ENCODE data around the gene JPT2. TPM values are rescaled to one million over a fixed set of nuclear protein-coding genes. Genes with fewer than 3 reads are reported as not detected.

The JPT2 gene
- total RNA-seq, 2 donors from 2014 or later: 54.1 to 62.7 TPM

DNA sequence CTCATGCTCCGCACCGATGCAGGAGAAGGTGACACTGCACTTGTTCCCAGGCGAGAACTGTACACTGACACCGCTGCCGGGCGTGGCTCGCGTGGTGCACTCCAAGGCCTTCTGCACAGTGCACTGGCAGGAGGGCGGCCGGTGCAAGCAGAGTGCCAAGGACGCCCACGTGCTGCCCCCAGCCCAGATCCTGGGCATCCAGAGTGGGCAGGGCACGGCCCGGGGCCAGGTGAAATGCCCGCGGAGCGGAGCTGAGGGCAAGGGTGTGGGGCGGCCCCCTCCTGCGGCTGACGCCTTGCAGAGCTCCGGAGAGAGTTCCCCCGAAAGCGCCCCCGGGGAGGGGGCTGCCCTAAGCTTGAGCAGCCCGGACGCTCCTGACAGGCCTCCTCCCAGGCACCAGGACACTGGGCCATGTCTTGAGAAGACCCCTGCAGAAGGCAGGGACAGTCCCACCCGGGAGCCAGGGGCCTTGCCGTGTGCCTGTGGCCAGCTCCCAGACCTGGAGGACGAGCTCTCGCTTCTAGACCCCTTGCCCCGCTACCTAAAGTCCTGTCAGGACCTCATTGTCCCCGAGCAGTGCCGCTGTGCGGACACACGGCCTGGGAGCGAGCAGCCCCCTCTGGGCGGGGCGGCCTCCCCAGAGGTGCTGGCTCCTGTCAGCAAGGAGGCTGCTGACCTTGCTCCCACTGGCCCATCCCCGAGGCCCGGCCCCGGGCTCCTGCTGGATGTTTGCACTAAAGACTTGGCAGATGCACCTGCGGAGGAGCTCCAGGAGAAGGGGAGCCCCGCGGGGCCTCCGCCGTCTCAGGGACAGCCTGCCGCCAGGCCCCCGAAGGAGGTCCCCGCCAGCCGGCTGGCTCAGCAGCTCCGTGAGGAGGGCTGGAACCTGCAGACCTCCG is 21.9 kb upstream of the JPT2 start:
- Mint-ChIP-seq H3K27me3 (ENCODE audit: low read depth) (no peaks in the 10 kb centered on the region), H3K36me3 (ENCODE audit: insufficient read depth in 2 of 2) (peaks cover 3 to 18% of the 10 kb centered on the region in 2 donors), H3K4me3 (no peak overlapping the region), H3K27ac (no peak overlapping the region), H3K9me3 (no peaks in the 10 kb centered on the region), H3K4me1 (ENCODE audit: low read depth) (no peaks in the 10 kb centered on the region)
- DNase-seq (no peak), ATAC-seq (replicated peaks in 1 of 2) (no peak)

DNA sequence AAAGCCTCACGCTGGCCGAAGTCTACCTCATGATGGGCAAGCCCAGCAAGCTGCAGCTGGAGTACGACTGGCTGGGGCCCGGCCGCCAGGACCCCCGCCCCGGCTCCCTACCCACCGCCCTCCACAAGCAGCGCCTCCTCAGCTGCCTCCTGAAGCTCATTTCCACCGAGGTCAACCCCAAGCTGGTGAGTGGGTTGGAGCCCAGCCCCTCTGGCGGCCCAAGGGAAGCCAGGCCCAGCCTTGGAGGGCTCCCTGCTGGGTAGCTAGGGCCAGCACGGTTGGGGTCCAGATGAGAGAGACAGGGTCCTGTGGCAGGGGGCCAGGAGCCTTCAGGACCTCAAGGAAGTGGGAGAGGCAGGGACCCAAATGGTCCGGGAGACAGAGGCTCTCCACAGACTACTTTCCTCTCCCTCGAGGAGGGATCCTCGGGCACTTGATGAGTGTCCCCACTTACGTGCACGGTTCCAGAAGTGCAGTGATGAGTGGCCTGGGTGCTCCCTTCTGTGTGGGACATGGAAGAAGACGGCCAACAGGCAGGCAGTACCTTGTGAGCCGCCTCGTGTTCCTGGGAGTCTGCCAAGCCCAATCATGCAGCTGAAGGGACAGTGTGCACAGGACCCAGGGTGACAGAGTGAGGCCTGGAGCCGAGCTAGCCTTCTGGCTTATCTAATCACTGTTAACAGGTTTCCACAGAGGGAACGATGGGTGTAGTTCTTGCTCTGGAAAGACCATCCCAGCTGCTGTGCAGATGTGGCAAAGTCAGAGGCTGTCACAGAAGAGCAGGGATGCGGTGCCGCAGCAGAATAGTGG is 21.1 kb upstream of the JPT2 start:
- no peak for DNase-seq
- peaks cover 1 to 11% of the 10 kb centered on the region in 2 donors for H3K36me3 Mint-ChIP-seq (ENCODE audit: insufficient read depth in 2 of 2)
- H3K4me3 Mint-ChIP-seq: no peak overlapping the region
- no peaks in the 10 kb centered on the region for H3K4me1 Mint-ChIP-seq (ENCODE audit: low read depth)
- H3K27me3 Mint-ChIP-seq (ENCODE audit: low read depth): no peaks in the 10 kb centered on the region
- ATAC-seq (replicated peaks in 1 of 2): no peak
- H3K27ac Mint-ChIP-seq: no peak overlapping the region
- no peaks in the 10 kb centered on the region for H3K9me3 Mint-ChIP-seq

DNA sequence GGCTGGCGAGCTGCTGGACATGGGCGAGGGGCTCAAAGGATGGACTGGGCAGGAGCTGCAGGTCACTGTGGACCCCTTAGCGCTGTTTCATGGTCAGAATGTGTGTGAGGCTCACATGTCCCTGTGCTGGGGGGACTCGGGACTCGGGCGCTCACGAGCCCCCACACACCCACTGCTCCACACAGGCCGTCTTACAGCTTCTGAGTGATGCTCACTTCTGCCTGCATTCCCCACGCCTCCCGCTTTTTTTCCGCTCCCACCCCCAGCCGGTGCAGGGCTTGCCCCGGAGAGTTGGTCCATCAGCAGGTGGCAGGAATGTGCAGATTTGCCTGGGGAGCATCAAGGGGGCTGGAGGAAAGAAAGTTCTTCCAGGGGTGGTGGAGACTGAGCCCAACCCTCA is 20.2 kb upstream of the JPT2 start:
- Mint-ChIP-seq H3K36me3 (ENCODE audit: insufficient read depth in 2 of 2) (peaks cover 1 to 10% of the 10 kb centered on the region in 2 donors), H3K4me1 (ENCODE audit: low read depth) (no peaks in the 10 kb centered on the region), H3K27ac (no peak overlapping the region), H3K4me3 (no peak overlapping the region), H3K9me3 (no peaks in the 10 kb centered on the region), H3K27me3 (ENCODE audit: low read depth) (no peaks in the 10 kb centered on the region)
- no peak for ATAC-seq (replicated peaks in 1 of 2)
- DNase-seq: no peak

DNA sequence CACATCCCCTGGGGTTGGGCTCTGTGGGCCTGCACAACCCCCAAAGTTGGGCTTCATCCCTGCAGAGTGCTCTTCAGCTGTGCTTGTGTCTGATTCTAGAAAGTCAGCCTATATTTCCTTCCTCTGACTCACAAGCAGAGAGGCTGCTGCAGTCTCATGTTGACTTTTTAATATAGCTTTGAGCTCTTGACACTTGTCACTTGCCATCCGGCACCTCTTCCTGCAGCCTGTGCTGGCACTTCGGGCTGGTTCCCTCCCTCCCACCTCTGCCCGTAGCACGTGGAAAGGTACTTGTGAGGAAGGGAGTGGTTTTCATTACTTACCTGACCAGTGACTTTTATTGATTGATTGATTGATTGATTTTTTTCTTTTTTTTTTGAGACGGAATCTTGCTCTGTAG is 19.0 kb upstream of the JPT2 start:
- ATAC-seq (replicated peaks in 1 of 2): no peak
- H3K36me3 Mint-ChIP-seq (ENCODE audit: insufficient read depth in 2 of 2): peaks cover 1 to 11% of the 10 kb centered on the region in 2 donors

DNA sequence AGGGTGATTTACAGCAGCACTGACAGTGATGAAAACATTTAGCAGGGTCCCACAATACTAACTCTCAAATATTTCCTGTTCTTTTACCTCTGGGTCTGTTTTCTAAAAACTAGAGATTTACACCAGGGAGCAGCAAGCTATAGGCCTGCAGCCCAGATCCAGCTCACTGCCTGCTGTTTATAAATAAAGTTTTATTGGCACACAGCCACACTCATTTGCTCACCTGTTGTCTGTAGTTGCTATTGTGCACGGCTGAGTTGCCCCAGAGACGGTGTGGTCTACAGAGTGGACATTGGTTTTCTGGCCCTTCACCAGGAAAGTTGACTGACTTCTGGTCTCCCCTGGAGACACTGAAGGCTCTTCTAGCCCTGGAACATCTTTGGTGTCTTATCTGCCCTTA is 16.3 kb upstream of the JPT2 start:
- no peak for DNase-seq
- Mint-ChIP-seq H3K27me3 (ENCODE audit: low read depth) (no peaks in the 10 kb centered on the region), H3K9me3 (no peaks in the 10 kb centered on the region), H3K4me3 (no peak overlapping the region), H3K27ac (no peak overlapping the region), H3K36me3 (ENCODE audit: insufficient read depth in 2 of 2) (peaks cover 0 to 3% of the 10 kb centered on the region in 2 donors), H3K4me1 (ENCODE audit: low read depth) (no peaks in the 10 kb centered on the region)
- ATAC-seq (replicated peaks in 1 of 2): no peak

More for the DNA sequence above, 19.0 kb upstream of the JPT2 start:
- Mint-ChIP-seq H3K27ac (no peak overlapping the region), H3K27me3 (ENCODE audit: low read depth) (no peaks in the 10 kb centered on the region), H3K4me1 (ENCODE audit: low read depth) (no peaks in the 10 kb centered on the region), H3K4me3 (no peak overlapping the region), H3K9me3 (no peaks in the 10 kb centered on the region)
- DNase-seq: no peak

DNA sequence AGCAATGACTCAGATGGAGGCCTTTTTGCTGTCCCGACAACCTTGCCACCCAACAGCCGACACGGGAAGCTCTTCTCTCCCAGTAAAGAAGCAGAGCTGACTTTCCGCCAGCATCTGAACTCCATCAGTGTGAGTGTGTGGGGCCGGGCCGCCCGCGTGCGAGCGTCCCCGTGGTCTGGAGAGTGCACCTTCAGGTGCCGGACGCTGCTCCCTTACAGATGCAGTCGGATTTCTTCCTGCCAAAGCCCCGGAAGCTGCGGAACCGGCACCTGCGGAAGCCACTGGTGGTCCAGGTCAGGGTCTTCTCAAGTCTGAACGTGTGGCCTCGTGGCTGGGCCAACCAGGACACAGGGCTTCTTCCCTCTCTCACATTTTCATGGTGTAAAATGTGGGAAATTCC is 15.5 kb upstream of the JPT2 start:
- Mint-ChIP-seq H3K27ac (no peak overlapping the region), H3K36me3 (ENCODE audit: insufficient read depth in 2 of 2) (peaks cover 0 to 3% of the 10 kb centered on the region in 2 donors), H3K4me3 (no peak overlapping the region), H3K9me3 (no peaks in the 10 kb centered on the region), H3K4me1 (ENCODE audit: low read depth) (no peaks in the 10 kb centered on the region), H3K27me3 (ENCODE audit: low read depth) (no peaks in the 10 kb centered on the region)
- ATAC-seq (replicated peaks in 1 of 2) (no peak), DNase-seq (no peak)

DNA sequence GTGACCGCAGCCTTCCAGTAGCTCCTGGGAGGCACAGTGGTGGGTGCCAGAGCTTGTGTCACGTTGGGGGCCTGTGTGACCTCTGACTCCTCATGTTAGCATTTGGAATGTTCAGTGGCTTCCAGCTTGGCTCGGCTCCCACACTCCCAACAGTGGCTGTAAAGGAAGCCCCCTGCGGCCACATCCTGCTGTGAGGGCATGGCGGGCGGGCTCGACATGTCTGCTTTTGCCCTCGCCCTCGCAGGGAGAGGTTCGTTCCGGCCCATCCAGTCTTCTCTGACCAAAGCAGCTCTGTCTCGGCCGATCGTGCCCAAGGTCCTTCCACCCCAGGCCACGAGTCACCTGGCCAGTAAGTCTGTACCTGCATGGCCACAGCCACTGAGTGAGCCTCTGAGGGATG is 12.2 kb upstream of the JPT2 start:
- no peaks in the 10 kb centered on the region for H3K27me3 Mint-ChIP-seq (ENCODE audit: low read depth)
- DNase-seq: no peak
- H3K27ac Mint-ChIP-seq: no peak overlapping the region
- no peak for ATAC-seq (replicated peaks in 1 of 2)
- no peaks in the 10 kb centered on the region for H3K4me1 Mint-ChIP-seq (ENCODE audit: low read depth)
- H3K9me3 Mint-ChIP-seq: no peaks in the 10 kb centered on the region
- H3K36me3 Mint-ChIP-seq (ENCODE audit: insufficient read depth in 2 of 2): peaks cover 0 to 6% of the 10 kb centered on the region in 2 donors
- H3K4me3 Mint-ChIP-seq: no peak overlapping the region

DNA sequence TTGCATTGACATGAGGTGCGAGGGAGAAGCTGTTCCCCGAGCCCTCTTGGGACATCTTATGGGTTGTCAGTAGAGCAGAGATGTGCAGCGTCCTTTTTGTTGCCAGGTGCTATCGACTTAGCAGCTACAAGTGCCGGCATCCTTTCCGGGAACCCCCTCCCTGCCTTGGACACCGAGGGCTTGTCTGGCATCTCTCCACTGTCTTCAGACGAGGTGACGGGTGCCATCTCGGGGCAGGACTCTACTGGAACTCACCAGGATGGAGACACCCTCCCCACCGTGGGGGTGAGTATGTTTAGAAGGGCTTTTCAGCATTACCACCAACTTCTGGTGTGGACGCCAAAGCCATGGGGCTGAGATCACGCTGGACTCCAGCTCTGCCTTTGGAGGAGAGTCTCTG is 11.8 kb upstream of the JPT2 start:
- H3K4me1 Mint-ChIP-seq (ENCODE audit: low read depth): no peaks in the 10 kb centered on the region
- no peak for ATAC-seq (replicated peaks in 1 of 2)
- no peaks in the 10 kb centered on the region for H3K27me3 Mint-ChIP-seq (ENCODE audit: low read depth)
- H3K27ac Mint-ChIP-seq: no peak overlapping the region
- no peak overlapping the region for H3K4me3 Mint-ChIP-seq
- H3K9me3 Mint-ChIP-seq: no peaks in the 10 kb centered on the region
- no peak for DNase-seq
- peaks cover 0 to 6% of the 10 kb centered on the region in 2 donors for H3K36me3 Mint-ChIP-seq (ENCODE audit: insufficient read depth in 2 of 2)

DNA sequence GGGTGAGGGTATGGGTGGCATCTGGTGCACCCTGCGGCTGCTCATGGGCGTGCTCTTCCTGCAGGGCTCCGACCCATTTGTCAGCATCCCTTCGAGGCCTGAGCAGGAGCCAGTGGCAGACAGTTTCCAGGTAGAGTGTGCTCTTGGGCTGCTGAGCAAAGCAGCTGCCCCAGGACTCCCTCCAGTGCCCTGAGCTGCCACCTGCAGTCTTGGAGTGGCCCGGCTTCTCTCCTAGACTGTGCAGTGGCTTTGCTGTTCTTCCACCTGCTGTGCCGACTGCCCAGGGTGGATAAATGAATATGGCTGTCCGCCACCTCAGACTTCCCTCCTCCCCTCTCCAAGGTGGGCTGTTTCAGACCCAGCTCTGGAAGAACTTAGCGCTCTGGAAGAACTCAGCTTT is 10.8 kb upstream of the JPT2 start:
- DNase-seq (no peak), ATAC-seq (replicated peaks in 1 of 2) (no peak)
- Mint-ChIP-seq H3K4me3 (no peak overlapping the region), H3K9me3 (no peaks in the 10 kb centered on the region), H3K27me3 (ENCODE audit: low read depth) (no peaks in the 10 kb centered on the region), H3K36me3 (ENCODE audit: insufficient read depth in 2 of 2) (peaks cover 0 to 6% of the 10 kb centered on the region in 2 donors), H3K27ac (no peak overlapping the region), H3K4me1 (ENCODE audit: low read depth) (no peaks in the 10 kb centered on the region)

DNA sequence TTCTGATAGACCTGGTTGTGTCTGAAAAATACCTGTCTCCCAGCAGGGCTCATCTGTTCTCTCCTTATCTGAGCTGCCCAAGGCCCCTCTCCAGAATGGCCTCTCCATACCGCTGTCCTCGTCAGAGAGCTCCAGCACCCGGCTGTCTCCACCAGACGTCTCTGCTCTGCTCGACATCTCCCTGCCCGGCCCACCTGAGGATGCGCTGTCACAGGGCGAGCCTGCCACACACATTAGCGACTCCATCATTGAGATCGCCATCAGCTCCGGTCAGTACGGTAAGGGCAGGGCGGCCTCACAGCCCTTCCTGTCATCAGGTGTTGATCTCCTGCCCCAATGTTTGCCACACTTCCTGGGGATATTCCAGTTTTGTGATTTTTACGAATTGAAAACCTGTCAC is 10.2 kb upstream of the JPT2 start:
- Mint-ChIP-seq H3K27ac (no peak overlapping the region), H3K9me3 (no peaks in the 10 kb centered on the region), H3K36me3 (ENCODE audit: insufficient read depth in 2 of 2) (peaks cover 2 to 8% of the 10 kb centered on the region in 2 donors), H3K4me3 (no peak overlapping the region), H3K4me1 (ENCODE audit: low read depth) (no peaks in the 10 kb centered on the region), H3K27me3 (ENCODE audit: low read depth) (no peaks in the 10 kb centered on the region)
- DNase-seq (no peak), ATAC-seq (replicated peaks in 1 of 2) (no peak)

DNA sequence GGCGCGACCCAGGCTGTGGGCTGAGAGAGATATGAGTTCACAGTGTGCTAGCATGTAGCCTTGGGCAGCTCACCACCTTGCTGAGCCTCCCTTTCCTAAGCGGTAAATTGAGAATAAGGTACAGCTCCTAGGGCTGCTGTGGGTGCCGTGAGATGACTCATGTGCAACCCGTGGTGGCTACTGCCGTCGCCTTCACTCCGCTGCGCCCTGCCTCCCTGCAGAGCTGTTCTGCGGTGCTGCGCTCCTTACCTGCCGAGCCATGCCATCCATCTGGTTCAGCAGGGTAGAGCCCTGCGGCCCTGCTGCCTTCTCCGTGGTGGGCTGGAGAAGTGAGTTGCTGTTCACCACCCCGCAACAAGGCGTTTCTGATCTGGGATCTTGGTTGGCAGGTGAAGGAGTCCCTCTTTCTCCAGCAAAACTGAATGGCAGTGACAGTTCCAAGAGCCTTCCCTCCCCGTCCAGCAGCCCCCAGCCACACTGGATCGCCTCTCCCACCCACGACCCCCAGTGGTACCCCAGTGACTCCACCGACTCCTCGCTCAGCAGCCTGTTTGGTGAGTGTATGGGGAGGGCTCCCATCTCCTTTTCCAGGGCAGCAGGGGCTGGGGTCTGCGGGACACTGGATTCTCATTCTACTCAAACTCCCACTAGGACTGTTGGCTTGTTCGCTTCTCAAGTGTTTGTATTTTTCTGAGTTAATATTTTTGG is 9.3 kb upstream of the JPT2 start:
- Mint-ChIP-seq H3K36me3 (ENCODE audit: insufficient read depth in 2 of 2) (peaks cover 2 to 11% of the 10 kb centered on the region in 2 donors), H3K4me3 (no peak overlapping the region), H3K4me1 (ENCODE audit: low read depth) (no peaks in the 10 kb centered on the region), H3K9me3 (no peaks in the 10 kb centered on the region), H3K27ac (no peak overlapping the region), H3K27me3 (ENCODE audit: low read depth) (no peaks in the 10 kb centered on the region)
- no peak for ATAC-seq (replicated peaks in 1 of 2)
- DNase-seq: no peak

DNA sequence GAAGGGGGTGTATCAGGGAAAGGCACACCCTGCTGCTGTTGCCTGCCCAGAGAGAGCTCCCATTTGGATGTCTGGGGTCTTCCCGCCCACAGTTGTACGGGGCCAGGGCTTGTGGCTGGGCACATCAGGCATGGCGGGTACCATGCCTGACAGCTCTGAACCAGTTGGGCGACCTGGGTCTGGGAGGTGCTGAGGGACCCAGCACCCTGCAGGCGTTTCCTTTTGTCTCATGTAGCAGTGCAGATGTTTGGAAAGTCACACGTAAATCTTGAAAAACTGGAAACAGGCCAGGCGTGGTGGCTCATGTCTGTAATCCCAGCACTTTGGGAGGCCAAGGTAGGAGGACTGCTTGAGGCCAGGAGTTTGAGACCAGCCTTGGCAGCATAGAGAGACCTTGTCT is 8.4 kb upstream of the JPT2 start:
- no peak overlapping the region for H3K27ac Mint-ChIP-seq
- H3K4me1 Mint-ChIP-seq (ENCODE audit: low read depth): no peaks in the 10 kb centered on the region
- no peak for ATAC-seq (replicated peaks in 1 of 2)
- H3K9me3 Mint-ChIP-seq: no peaks in the 10 kb centered on the region
- no peaks in the 10 kb centered on the region for H3K27me3 Mint-ChIP-seq (ENCODE audit: low read depth)
- H3K4me3 Mint-ChIP-seq: no peak overlapping the region
- DNase-seq: no peak
- H3K36me3 Mint-ChIP-seq (ENCODE audit: insufficient read depth in 2 of 2): peaks cover 2 to 11% of the 10 kb centered on the region in 2 donors

DNA sequence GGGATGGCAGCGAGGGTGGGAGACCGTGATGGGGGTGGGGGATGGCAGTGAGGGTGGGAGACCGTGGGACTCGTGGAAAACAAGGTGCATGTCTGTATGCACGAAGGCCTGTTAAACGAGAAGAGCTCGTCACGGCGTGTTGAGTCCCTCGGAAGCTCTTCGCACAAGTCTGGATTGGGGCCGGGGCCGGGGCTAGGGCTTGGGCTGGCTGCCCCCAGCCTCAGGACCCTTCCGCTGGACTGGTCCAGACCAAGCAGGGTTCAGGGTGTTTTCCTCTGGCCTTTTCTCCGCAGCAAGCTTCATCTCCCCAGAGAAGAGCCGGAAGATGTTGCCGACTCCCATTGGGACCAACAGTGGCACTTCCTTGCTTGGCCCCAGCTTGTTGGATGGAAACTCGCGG is 7.7 kb upstream of the JPT2 start:
- Mint-ChIP-seq H3K4me1 (ENCODE audit: low read depth) (no peaks in the 10 kb centered on the region), H3K36me3 (ENCODE audit: insufficient read depth in 2 of 2) (peaks cover 2 to 11% of the 10 kb centered on the region in 2 donors), H3K27me3 (ENCODE audit: low read depth) (no peaks in the 10 kb centered on the region), H3K4me3 (no peak overlapping the region), H3K9me3 (no peaks in the 10 kb centered on the region), H3K27ac (no peak overlapping the region)
- no peak for ATAC-seq (replicated peaks in 1 of 2)
- no peak for DNase-seq
